Upper lobe of left lung (tissue), 6 donors: ENCODE results near the gene SMC6. TPM values are rescaled to one million over a fixed set of nuclear protein-coding genes. Genes with fewer than 3 reads are reported as not detected.

ENCODE experiments used
- ATAC-seq, 2 donors: fragments of 200-7000 bp; cut with Tn5 transposase; one replicate each; pipeline ENCODE4 v1.9.1; 2022; ENCODE audit warnings: mild to moderate bottlenecking in 2 of 2, moderate library complexity in 2 of 2; ENCODE audit not compliant: low FRiP score in 2 of 2
- DNase-seq, 2 donors: peaks; one replicate each; pipeline ENCODE4 v3.0.0-alpha.2; 2019 to 2020
- H3K27ac ChIP-seq, 4 donors: fragments of 200-600 bp; sonication (generic); one replicate each; pipeline ENCODE4 v1.5.1; 2016 to 2019
- H3K27me3 ChIP-seq, 4 donors: fragments of 200-600 bp; sonication (generic); one replicate each; pipeline ENCODE4 v1.5.1; 2017 to 2019
- H3K36me3 ChIP-seq, 4 donors: fragments of 200-600 bp; sonication (generic); one replicate each; pipeline ENCODE4 v1.5.1; 2016 to 2019
- H3K4me1 ChIP-seq, 4 donors: fragments of 200-600 bp; sonication (generic); one replicate each; pipeline ENCODE4 v1.5.1; 2018 to 2019
- H3K4me3 ChIP-seq, 4 donors: fragments of 200-600 bp; sonication (generic); one replicate each; pipeline ENCODE4 v1.5.1; 2017 to 2019; ENCODE audit warnings: mild to moderate bottlenecking in 2 of 4, moderate library complexity in 1 of 4
- H3K9me3 ChIP-seq, 4 donors: fragments of 200-600 bp; sonication (generic); one replicate each; pipeline ENCODE4 v1.5.1; 2018 to 2019
- EP300 ChIP-seq, 4 donors: sonication (generic); formaldehyde crosslinking; IDR thresholded peaks; one replicate each; pipeline ENCODE4 v1.5.1; 2017; ENCODE audit warnings: antibody characterized with exemption in 4 of 4, control low read depth in 2 of 4
- POLR2A ChIP-seq, 4 donors: fragments of 450-650 bp; IDR thresholded peaks; one replicate each; pipeline ENCODE4 v1.5.1; 2016 to 2017; ENCODE audit warnings: antibody characterized with exemption in 4 of 4, mild to moderate bottlenecking in 2 of 4
- POLR2AphosphoS5 ChIP-seq, 2 donors: sonication (generic); formaldehyde crosslinking; IDR thresholded peaks; one replicate each; pipeline ENCODE4 v1.5.1; 2017; ENCODE audit warnings: antibody characterized with exemption in 2 of 2
- WGBS, 2 donors: methylation state at CpG; one replicate each; pipeline ENCODE4 v1.1.5; 2017 to 2018; 5-methylcytosine and 5-hydroxymethylcytosine counted together
- total RNA-seq, 6 donors: library from RNA; depleted of rRNA in 4 of 6; stranded (reverse); fragments of >200 nt in 4 of 6; gene quantifications; one replicate each; pipeline versions ENCODE4 v1.1.0 to v1.2.1, GENCODE V29; 2016 to 2021
- TF ChIP-seq, protein P1 (sequence below), 6 experiments: fragments of 450-650 bp in 4 of 6; fragments of 200-600 bp in 2 of 6; sonication (generic) in 2 of 6; IDR thresholded peaks; one replicate each; pipeline ENCODE4 v1.5.1; 2016 to 2019; ENCODE audit warnings: antibody characterized with exemption in 6 of 6
- donor health status: DM: no; HTN: no; CAD: no; lungs with moderate emphysema.
- donor health status: DM: no; HTN: yes; CAD: no; lungs with severe emphysema.

SMC6 gene
- total RNA-seq, 6 donors from 2014 or later: 5.8 to 30.8 (median 13.6) TPM

DNA sequence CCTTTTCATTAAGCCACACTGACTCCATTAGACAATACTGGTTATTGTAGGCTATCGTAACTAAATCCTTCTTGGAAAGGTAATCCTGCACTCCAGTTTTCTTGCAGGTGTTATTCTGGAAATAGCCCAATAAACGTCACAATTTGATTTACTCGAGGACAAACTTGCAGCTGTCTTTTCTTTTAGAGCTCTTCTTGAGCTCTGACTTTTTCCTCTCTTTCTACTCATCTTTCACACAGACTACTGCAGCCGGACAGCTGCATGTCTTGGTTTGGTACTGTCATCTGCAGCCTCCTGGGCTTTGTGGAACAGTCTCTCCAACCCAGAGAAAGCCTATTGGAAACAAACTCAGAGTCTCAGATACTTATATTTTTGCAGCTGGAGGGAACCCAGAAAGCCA, 39.7 kb upstream of the SMC6 start:
- no peak for TF ChIP-seq POLR2AphosphoS5 (IDR thresholded peaks at IDR 0.05)
- TF ChIP-seq, protein P1, sequence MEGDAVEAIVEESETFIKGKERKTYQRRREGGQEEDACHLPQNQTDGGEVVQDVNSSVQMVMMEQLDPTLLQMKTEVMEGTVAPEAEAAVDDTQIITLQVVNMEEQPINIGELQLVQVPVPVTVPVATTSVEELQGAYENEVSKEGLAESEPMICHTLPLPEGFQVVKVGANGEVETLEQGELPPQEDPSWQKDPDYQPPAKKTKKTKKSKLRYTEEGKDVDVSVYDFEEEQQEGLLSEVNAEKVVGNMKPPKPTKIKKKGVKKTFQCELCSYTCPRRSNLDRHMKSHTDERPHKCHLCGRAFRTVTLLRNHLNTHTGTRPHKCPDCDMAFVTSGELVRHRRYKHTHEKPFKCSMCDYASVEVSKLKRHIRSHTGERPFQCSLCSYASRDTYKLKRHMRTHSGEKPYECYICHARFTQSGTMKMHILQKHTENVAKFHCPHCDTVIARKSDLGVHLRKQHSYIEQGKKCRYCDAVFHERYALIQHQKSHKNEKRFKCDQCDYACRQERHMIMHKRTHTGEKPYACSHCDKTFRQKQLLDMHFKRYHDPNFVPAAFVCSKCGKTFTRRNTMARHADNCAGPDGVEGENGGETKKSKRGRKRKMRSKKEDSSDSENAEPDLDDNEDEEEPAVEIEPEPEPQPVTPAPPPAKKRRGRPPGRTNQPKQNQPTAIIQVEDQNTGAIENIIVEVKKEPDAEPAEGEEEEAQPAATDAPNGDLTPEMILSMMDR (IDR thresholded peaks at IDR 0.05): no peak
- TF ChIP-seq POLR2A (IDR thresholded peaks at IDR 0.05): no peak
- TF ChIP-seq EP300 (IDR thresholded peaks at IDR 0.05): no peak
- no peak overlapping the region for H3K4me3 ChIP-seq
- DNase-seq (no peak), ATAC-seq (no peak)
- H3K4me1 ChIP-seq: peaks cover 3 to 15% (median 7%) of the 10 kb centered on the region in 4 donors
- WGBS, 2 donors: 76 to 77% methylated on average over 4 of the region's 4 CpGs
- H3K27me3 ChIP-seq: no peaks in the 10 kb centered on the region
- no peak overlapping the region for H3K27ac ChIP-seq
- no peaks in the 10 kb centered on the region for H3K9me3 ChIP-seq
- H3K36me3 ChIP-seq: no peaks in the 10 kb centered on the region

DNA sequence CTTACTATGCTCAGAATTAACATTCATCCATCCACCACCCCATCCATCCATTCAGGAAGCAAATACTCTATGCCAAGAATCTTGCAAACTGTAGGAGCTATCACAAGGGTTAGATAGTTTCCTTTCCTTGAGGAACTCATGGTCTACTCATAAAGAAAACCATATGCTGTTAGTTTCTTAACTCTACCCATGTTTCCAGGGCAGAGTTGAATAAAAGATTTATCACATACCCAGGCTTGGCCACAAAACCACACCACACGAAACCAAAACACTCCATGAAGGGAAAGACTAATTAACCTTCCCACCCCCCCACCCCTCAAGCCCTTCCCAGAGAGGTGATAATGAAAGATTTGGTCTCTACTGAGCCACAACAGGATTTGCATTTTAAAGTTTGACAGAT, 38.9 kb upstream of the SMC6 start:
- Histone ChIP-seq H3K9me3 (no peaks in the 10 kb centered on the region), H3K4me1 (peaks cover 3 to 15% (median 7%) of the 10 kb centered on the region in 4 donors), H3K4me3 (no peak overlapping the region), H3K27me3 (no peaks in the 10 kb centered on the region), H3K27ac (no peak overlapping the region), H3K36me3 (no peaks in the 10 kb centered on the region)
- no peak for DNase-seq
- no peak for ATAC-seq
- no peak for TF ChIP-seq EP300 (IDR thresholded peaks at IDR 0.05)
- no peak for TF ChIP-seq POLR2AphosphoS5 (IDR thresholded peaks at IDR 0.05)
- TF ChIP-seq, protein P1 (IDR thresholded peaks at IDR 0.05): no peak
- TF ChIP-seq POLR2A (IDR thresholded peaks at IDR 0.05): no peak
- WGBS, 2 donors: 44 to 45% methylated on average over 1 of the region's 1 CpG

DNA sequence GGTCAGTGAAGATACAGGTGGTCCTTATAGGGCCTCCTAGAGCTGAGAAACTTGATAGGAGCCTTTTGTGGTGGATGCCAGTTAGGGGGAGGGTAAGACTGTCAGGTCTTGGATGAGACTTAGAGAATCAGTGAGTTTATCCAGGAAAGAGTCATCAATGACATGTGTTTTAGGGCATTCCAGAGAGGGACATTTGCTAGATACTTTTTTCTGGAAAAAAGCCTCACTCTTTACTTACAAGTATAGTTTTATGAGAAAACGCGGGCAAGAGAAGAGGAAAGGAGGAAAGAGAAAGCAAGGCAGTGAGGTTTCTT, 38.2 kb upstream of the SMC6 start:
- Histone ChIP-seq H3K27me3 (no peaks in the 10 kb centered on the region), H3K27ac (no peak overlapping the region), H3K4me1 (peaks cover 3 to 15% (median 7%) of the 10 kb centered on the region in 4 donors), H3K9me3 (no peaks in the 10 kb centered on the region), H3K36me3 (no peaks in the 10 kb centered on the region), H3K4me3 (no peak overlapping the region)
- DNase-seq (no peak), ATAC-seq (no peak)
- WGBS, 2 donors: 62 to 63% methylated on average over 2 of the region's 2 CpGs
- TF ChIP-seq POLR2AphosphoS5 (IDR thresholded peaks at IDR 0.05): no peak
- TF ChIP-seq EP300 (IDR thresholded peaks at IDR 0.05): no peak
- TF ChIP-seq, protein P1 (IDR thresholded peaks at IDR 0.05): no peak
- TF ChIP-seq POLR2A (IDR thresholded peaks at IDR 0.05): no peak

DNA sequence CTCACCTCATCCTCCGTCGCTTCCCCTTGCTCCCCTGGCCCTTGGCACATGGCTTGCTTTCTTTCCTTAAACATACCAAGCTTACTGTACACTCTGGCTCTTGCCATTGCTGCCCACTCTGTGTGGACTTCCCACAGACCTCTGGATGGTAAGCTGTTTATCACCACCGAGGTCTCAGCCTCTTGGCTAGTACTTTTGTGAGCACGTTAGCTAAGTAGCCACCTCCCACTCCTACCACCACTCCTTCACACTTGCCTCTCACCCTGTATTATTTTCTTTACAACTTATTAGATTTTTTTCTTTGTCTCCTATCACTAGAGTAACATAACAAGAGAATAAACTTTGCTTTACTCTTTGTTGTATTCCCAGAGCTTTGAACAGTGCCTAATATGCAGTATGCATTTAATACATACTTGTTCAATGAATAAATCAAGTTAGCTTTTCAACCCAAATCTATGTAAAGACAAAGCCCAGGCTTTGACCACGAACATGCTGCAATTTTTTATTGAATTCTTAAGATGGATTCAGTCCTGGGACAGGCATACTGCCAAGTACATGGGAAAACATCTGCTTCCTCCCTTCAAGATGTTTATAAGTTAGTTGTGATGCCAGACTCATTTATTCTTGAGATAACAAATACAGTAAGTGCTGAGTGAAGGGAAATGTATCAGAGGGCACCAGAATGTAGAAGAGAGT, 37.7 kb upstream of the SMC6 start:
- no peak overlapping the region for H3K4me3 ChIP-seq
- H3K27me3 ChIP-seq: no peaks in the 10 kb centered on the region
- DNase-seq (no peak), ATAC-seq (peak in 1 of 2 donors; percentile 38)
- no peaks in the 10 kb centered on the region for H3K9me3 ChIP-seq
- no peak for TF ChIP-seq POLR2AphosphoS5 (IDR thresholded peaks at IDR 0.05)
- peak in 2 of 4 donors; percentile 55 to 77 for TF ChIP-seq EP300 (IDR thresholded peaks at IDR 0.05)
- TF ChIP-seq, protein P1 (IDR thresholded peaks at IDR 0.05): no peak
- TF ChIP-seq POLR2A (IDR thresholded peaks at IDR 0.05): no peak
- H3K36me3 ChIP-seq: no peaks in the 10 kb centered on the region
- no peak overlapping the region for H3K27ac ChIP-seq
- WGBS, 2 donors: 21 to 25% methylated on average over 5 of the region's 5 CpGs
- peaks cover 3 to 15% (median 7%) of the 10 kb centered on the region in 4 donors for H3K4me1 ChIP-seq

DNA sequence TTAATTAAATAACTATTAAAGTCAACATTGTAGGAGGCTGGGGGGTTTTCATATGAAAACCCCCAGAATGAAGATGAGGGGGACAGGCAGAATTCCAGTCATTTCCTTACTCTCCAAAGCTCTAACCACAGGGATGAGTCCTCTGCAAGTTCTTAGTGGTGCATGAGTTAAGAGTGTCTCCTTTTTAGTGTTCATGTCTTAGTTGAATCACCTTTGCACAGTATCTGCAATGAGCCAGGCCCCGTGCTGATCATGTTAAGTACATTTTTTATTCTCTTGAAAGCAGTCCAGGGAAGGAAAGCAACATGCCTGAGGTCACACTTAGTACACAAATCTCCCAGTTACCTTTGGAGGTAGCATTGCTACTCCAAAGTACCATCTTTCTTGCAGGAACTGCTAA, 36.9 kb upstream of the SMC6 start:
- TF ChIP-seq, protein P1 (IDR thresholded peaks at IDR 0.05): no peak
- TF ChIP-seq POLR2A (IDR thresholded peaks at IDR 0.05) (no peak), POLR2AphosphoS5 (IDR thresholded peaks at IDR 0.05) (no peak), EP300 (IDR thresholded peaks at IDR 0.05) (no peak)
- Histone ChIP-seq H3K36me3 (no peaks in the 10 kb centered on the region), H3K4me1 (peaks cover 3 to 15% (median 7%) of the 10 kb centered on the region in 4 donors), H3K27me3 (no peaks in the 10 kb centered on the region), H3K9me3 (no peaks in the 10 kb centered on the region), H3K4me3 (no peak overlapping the region), H3K27ac (no peak overlapping the region)
- ATAC-seq: no peak
- DNase-seq: no peak
- WGBS, 2 donors: 43 to 52% methylated on average over 1 of the region's 1 CpG
